GM12801 (cell line): ENCODE measurements around the gene PTGDS.

Source experiments
- CTCF ChIP-seq: IDR thresholded peaks from one replicate; pipeline ENCODE4 v1.5.1; 2011; ENCODE audit warnings: control low read depth; ENCODE audit not compliant: insufficient read length; ENCODE audit errors: extremely low read depth

The PTGDS gene

DNA sequence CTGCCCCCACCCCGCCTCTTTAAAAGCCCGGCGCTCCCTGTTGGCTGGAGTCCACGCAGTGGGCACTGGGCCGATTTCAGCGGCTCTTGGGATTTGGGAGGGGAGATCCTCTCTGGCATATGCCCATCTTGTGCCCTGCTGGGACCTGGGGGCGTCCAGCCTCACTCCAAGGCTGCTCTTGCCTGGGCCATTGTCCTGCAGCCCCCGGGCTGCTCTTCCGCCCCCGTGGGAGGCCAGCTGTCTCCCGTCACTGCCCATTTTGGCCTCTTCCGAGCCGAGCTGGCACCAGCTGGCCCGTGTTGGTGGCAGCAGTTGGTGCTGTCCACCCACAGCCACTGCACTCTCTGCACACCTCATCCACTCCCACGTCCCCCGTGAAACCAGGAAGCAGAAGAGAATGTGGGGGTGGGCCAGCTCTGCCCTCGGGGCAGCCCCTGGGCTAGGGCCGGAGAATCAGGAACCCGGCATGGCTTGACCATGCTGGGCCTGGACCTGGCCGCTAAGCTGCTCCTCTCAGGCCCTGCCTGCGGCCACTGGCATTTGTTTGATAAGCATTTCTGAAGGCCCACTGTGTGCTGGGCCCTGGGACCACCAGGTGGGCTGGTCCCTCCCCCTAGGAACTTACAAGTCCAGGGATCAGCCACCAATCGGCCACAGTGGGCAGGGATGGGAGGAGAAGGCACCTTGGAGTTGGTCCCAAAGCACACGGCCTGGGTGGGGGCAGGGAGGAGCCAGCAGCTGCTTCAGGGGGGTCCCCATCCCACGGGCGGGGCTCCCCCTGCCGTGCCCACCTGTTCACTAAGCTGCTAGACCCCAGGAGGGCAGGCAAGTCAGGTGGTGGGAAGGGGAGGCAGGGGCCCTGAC, 30.0 kb upstream of the PTGDS start:
- TF ChIP-seq CTCF, result no peak

GRCh38 chr9:136947955-136948510, 29.3 kb upstream of the PTGDS start:
- TF ChIP-seq CTCF, result no peak

DNA sequence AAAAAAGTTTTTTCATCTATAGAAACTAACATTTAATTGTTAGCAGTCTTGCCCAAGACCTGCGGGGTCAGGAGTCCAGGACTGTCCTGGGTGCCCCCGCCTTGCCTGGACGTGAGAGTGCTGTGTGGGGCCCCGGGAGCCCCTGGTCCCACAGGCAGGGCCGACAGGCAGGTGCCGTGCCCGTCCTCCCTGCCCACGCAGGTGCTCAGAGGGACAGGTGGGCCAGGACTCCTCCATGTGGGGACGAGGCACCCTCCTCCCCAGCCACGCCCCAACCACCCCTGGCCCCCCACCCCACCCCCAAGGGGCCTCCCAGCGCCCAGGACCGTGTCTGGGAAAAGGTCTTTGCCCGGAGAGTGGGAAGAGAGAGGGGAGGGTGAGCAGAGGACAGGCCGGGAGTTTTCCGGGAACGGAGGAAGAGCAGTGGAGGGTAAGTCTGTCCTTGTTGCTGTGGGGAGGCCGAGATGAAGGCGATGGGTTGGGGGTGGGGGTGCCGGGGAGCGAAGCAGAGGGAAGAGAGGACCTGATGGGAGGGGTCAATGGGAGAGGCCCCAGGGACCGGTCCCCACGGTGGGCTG, 28.0 kb upstream of the PTGDS start:
- no peak for TF ChIP-seq CTCF

DNA sequence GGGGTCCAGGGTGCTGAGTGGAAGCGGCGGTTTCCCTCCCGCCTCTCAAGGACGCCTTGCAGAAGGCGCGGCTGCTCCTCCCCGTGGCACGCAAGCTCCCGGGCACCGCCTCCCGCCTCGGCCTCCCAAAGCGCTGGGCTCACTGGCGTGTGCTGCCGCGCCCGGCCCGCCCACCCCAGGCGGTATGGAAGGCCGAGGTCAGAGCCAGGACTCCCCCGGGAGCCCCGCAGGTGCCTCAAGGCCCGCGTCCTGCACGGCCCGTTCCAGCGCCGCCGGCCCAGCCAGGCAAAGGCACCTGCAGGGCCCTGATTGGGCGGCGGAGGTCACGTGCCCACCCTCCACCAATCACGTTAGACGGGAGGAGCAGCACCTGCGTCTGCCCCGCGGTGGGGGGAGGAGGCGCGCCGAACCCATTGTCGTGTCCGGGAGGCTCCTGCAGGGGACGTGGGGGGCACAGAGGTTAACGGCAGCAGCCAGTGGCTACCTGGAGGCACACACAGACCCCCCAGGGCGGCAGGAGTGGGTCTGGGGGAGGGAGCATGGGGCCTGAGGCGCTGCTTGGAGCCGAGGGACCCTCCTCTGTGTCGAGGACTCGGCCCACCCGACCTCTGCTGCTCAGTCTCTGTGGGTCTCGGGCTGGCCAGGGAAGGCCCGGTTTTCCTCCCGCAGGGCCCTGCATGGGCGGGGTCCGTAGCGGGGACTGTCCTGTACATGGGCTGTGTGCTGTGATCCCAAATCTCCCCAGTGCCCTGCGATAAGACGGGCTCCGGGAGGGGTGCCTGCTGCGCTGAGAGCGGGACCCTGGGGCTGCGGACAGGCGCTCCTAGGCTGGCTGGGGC, 27.3 kb upstream of the PTGDS start:
- no peak for TF ChIP-seq CTCF

DNA sequence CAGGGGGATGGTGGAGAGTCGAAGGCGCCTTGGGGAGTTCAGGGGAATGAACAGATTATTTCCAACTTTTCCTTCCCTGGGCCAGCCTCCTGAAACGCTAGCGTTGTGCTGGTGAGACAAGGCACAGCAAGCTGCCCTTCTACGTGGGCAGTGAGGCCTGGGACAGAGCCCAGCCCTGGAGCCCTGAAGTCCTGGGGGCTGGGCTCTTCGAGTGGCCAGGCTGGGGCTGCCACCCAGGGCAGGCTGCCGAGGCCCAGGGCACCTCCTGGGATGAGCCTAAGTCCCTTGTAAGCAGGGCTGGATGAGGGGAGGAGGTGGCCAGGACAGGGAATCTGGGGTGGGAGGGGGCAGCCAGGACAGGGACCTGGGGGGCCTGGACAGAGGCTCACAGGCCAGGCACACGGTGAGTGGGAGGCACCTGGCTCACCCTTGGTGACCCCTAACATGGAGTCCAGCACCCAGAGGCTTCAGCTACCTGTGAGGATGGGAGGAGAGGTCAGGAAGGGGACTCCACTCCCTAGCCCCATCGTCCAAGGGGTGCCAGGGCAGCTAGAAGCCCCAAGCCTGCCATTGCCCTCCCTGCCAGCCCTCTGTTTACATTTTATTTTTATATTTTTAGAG, 26.5 kb upstream of the PTGDS start:
- TF ChIP-seq CTCF, result no peak

- TF ChIP-seq CTCF, result no peak
Measured at GRCh38 chr9:136951541-136952320, 25.6 kb upstream of the PTGDS start, which contains the start of gene LCN12. Gene LCN12 (plus strand): TSS chr9:136952273. CDS start chr9:136952328, 55 bp downstream.
